Hepatocyte (in vitro differentiated cells): ENCODE measurements around the gene ACOT2. TPM values are rescaled to one million over a fixed set of nuclear protein-coding genes. Genes with fewer than 3 reads are reported as not detected.
A peak's percentile ranks its signal among the peaks of the same experiment; 100 is the strongest.

Source experiments
- DNase-seq: peaks from one replicate; pipeline ENCODE4 v3.0.0-alpha.2; 2016; ENCODE audit warnings: low spot score
- H2AFZ ChIP-seq: fragments of 200-600 bp; sonication (generic); 2 replicates; pipeline ENCODE4 v1.6.0; 2016; ENCODE audit warnings: antibody characterized with exemption, mild to moderate bottlenecking
- H3K27ac ChIP-seq: fragments of 200-600 bp; sonication (generic); 2 replicates; pipeline ENCODE4 v1.5.1; 2016; ENCODE audit warnings: mild to moderate bottlenecking
- H3K27me3 ChIP-seq: fragments of 200-600 bp; sonication (generic); 2 replicates; pipeline ENCODE4 v1.6.1; 2016
- H3K36me3 ChIP-seq: fragments of 200-600 bp; sonication (generic); replicated peaks from 2 replicates; pipeline ENCODE4 v1.5.1; 2016; ENCODE audit warnings: low read depth; ENCODE audit not compliant: insufficient read depth
- H3K4me1 ChIP-seq: fragments of 200-600 bp; sonication (generic); 2 replicates; pipeline ENCODE4 v1.5.1; 2016; ENCODE audit warnings: mild to moderate bottlenecking, moderate library complexity; ENCODE audit not compliant: insufficient read depth
- H3K4me2 ChIP-seq: fragments of 200-600 bp; sonication (generic); 2 replicates; pipeline ENCODE4 v1.6.0; 2016
- H3K4me3 ChIP-seq: fragments of 200-600 bp; sonication (generic); 2 replicates; pipeline ENCODE4 v1.5.1; 2016; ENCODE audit warnings: mild to moderate bottlenecking
- H3K79me2 ChIP-seq: fragments of 200-600 bp; sonication (generic); 2 replicates; pipeline ENCODE4 v1.6.0; 2017; ENCODE audit warnings: mild to moderate bottlenecking
- H3K9me2 ChIP-seq: fragments of 200-600 bp; sonication (generic); replicated peaks from 2 replicates; pipeline ENCODE4 v1.6.0; 2017; ENCODE audit warnings: mild to moderate bottlenecking; ENCODE audit not compliant: insufficient read depth
- H3K9me3 ChIP-seq: fragments of 200-600 bp; sonication (generic); 2 replicates; pipeline ENCODE4 v1.5.1; 2016; ENCODE audit warnings: low read depth, mild to moderate bottlenecking
- H4K20me1 ChIP-seq: fragments of 200-600 bp; sonication (generic); 2 replicates; pipeline ENCODE4 v1.6.0; 2016; ENCODE audit warnings: mild to moderate bottlenecking; ENCODE audit not compliant: insufficient read depth, poor library complexity, severe bottlenecking
- CTCF ChIP-seq: fragments of 200-600 bp; sonication (generic); IDR thresholded peaks from 2 replicates; pipeline ENCODE4 v1.5.1; 2016; ENCODE audit warnings: antibody characterized with exemption, mild to moderate bottlenecking; ENCODE audit not compliant: poor library complexity
- EZH2 ChIP-seq: fragments of 200-600 bp; sonication (generic); IDR thresholded peaks from 2 replicates; pipeline ENCODE4 v1.6.1; 2016; ENCODE audit warnings: antibody characterized with exemption, mild to moderate bottlenecking, borderline replicate concordance
- EZH2phosphoT487 ChIP-seq: fragments of 200-600 bp; sonication (generic); IDR thresholded peaks from one replicate; pipeline ENCODE4 v1.6.1; 2018; ENCODE audit warnings: antibody characterized with exemption, mild to moderate bottlenecking, low read depth, moderate library complexity; ENCODE audit not compliant: unreplicated experiment, severe bottlenecking
- WGBS: methylation state at CpG from one replicate; pipeline ENCODE4 v1.1.6; 2016; ENCODE audit warnings: low lambda C conversion rate; ENCODE audit errors: missing lambda C conversion rate; 5-methylcytosine and 5-hydroxymethylcytosine counted together
- polyA plus RNA-seq: library from polyadenylated mRNA; unstranded; fragments of >200 nt; fragmentation: Nextera tagmentation; extraction: Ambion mirVana; gene quantifications from 2 replicates; pipeline ENCODE4 v1.2.1, GENCODE V29; 2016
- total RNA-seq: library from RNA; depleted of rRNA; stranded (reverse); fragments of >200 nt; gene quantifications from 2 replicates; pipeline ENCODE4 v1.2.3, GENCODE V29; 2014

Gene ACOT2
- total and polyA plus RNA-seq, 2 experiments from 2014 or later = 43.6 to 58.8 TPM

- DNase-seq = no peak
- TF ChIP-seq CTCF = no peak
- TF ChIP-seq EZH2 = no peak
- TF ChIP-seq EZH2phosphoT487 = no peak
- no peaks in the 10 kb centered on the region for H3K4me1 ChIP-seq
- H4K20me1 ChIP-seq = no peaks in the 10 kb centered on the region
- H3K27me3 ChIP-seq = no peaks in the 10 kb centered on the region
- no peaks in the 10 kb centered on the region for H3K36me3 ChIP-seq
- H3K4me3 ChIP-seq = no peak overlapping the region
- no peak overlapping the region for H2AFZ ChIP-seq
- no peaks in the 10 kb centered on the region for H3K9me3 ChIP-seq
- no peaks in the 10 kb centered on the region for H3K79me2 ChIP-seq
- WGBS = 100% methylated on average over 1 of the region's 1 CpG
- no peak overlapping the region for H3K27ac ChIP-seq
- H3K4me2 ChIP-seq = no peak overlapping the region
- H3K9me2 ChIP-seq = no peaks in the 10 kb centered on the region
Measured at GRCh38 chr14:73607241-73607640, 38.2 kb downstream of the ACOT2 start.

- DNase-seq = peak; percentile 37
- TF ChIP-seq EZH2 (no peak), CTCF (no peak), EZH2phosphoT487 (no peak)
- no peaks in the 10 kb centered on the region for H3K27me3 ChIP-seq
Measured at GRCh38 chr14:73610687-73611086, 41.7 kb downstream of the ACOT2 start.

GRCh38 chr14:73612339-73613045, 43.5 kb downstream of the ACOT2 start, which contains the start of gene ACOT6:
ACOT6 (plus strand) TSS chr14:73612517; CDS start chr14:73612572, 55 bp downstream.
- no peaks in the 10 kb centered on the region for H3K79me2 ChIP-seq
- peak within 1 kb of the TSS; percentile 87 for H3K4me2 ChIP-seq
- H4K20me1 ChIP-seq = no peaks in the 10 kb centered on the region
- peak within 1 kb of the TSS; percentile 69 for H3K4me3 ChIP-seq
- H3K9me2 ChIP-seq = no peaks in the 10 kb centered on the region
- WGBS = under 1% methylated on average over 62 of the region's 84 CpGs
- peak within 1 kb of the TSS; percentile 76 for H3K27ac ChIP-seq
- TF ChIP-seq CTCF (no peak), EZH2 (no peak)
- H3K36me3 ChIP-seq = no peaks in the 10 kb centered on the region
- no peaks in the 10 kb centered on the region for H3K9me3 ChIP-seq
- no peaks in the 10 kb centered on the region for H3K27me3 ChIP-seq
- peak within 1 kb of the TSS; percentile 88 for H2AFZ ChIP-seq
- DNase-seq = peak; percentile 80
- H3K4me1 ChIP-seq = no peaks in the 10 kb centered on the region

More at GRCh38 chr14:73610687-73611086, 41.7 kb downstream of the ACOT2 start:
- Histone ChIP-seq H3K4me2 (no peak overlapping the region), H3K79me2 (no peaks in the 10 kb centered on the region), H2AFZ (no peak overlapping the region), H3K9me3 (no peaks in the 10 kb centered on the region), H3K27ac (no peak overlapping the region), H4K20me1 (no peaks in the 10 kb centered on the region), H3K4me3 (no peak overlapping the region), H3K4me1 (no peaks in the 10 kb centered on the region), H3K9me2 (no peaks in the 10 kb centered on the region), H3K36me3 (no peaks in the 10 kb centered on the region)
- 43% methylated on average over 2 of the region's 2 CpGs for WGBS
